Mesendoderm (in vitro differentiated cells): ENCODE results near the gene ATG7.

ENCODE experiments used
- DNase-seq: peaks from one replicate; pipeline ENCODE4 v3.0.0; 2013
- H2AK5ac ChIP-seq: 2 replicates; pipeline ENCODE4 v1.6.1; 2013; ENCODE audit warnings: low read length, inconsistent platforms
- H2BK120ac ChIP-seq: 2 replicates; pipeline ENCODE4 v1.6.1; 2013; ENCODE audit warnings: low read depth, mild to moderate bottlenecking, low read length, moderate library complexity, mixed read lengths
- H2BK15ac ChIP-seq: replicated peaks from 2 replicates; pipeline ENCODE4 v1.6.1; 2013; ENCODE audit warnings: low read depth, mild to moderate bottlenecking, moderate library complexity
- H2BK5ac ChIP-seq: 2 replicates; pipeline ENCODE4 v1.6.1; 2013; ENCODE audit warnings: low read length, inconsistent platforms
- H3K18ac ChIP-seq: 2 replicates; pipeline ENCODE4 v1.6.1; 2013; ENCODE audit warnings: mild to moderate bottlenecking, low read length, mixed read lengths
- H3K23ac ChIP-seq: one replicate; pipeline ENCODE4 v1.6.1; 2013; ENCODE audit warnings: low read length
- H3K27ac ChIP-seq: 2 replicates; pipeline ENCODE4 v1.5.1; 2013; ENCODE audit warnings: low read depth, mild to moderate bottlenecking, inconsistent platforms, low read length, moderate library complexity
- H3K27me3 ChIP-seq: 2 replicates; pipeline ENCODE4 v1.6.1; 2013; ENCODE audit warnings: low read length, control low read depth, mild to moderate bottlenecking, inconsistent platforms; ENCODE audit not compliant: insufficient read depth, poor library complexity
- H3K36me3 ChIP-seq: 2 replicates; pipeline ENCODE4 v1.6.1; 2013; ENCODE audit warnings: low read length, inconsistent platforms; ENCODE audit not compliant: control insufficient read depth, insufficient read depth
- H3K4ac ChIP-seq: one replicate; pipeline ENCODE4 v1.6.1; 2013; ENCODE audit warnings: low read depth, mild to moderate bottlenecking, low read length, moderate library complexity
- H3K4me1 ChIP-seq: 2 replicates; pipeline ENCODE4 v1.6.1; 2013; ENCODE audit warnings: low read depth, low read length, inconsistent platforms; ENCODE audit not compliant: control insufficient read depth
- H3K4me2 ChIP-seq: 2 replicates; pipeline ENCODE4 v1.6.1; 2013; ENCODE audit warnings: low read length
- H3K4me3 ChIP-seq: 2 replicates; pipeline ENCODE4 v1.5.1; 2013; ENCODE audit warnings: mild to moderate bottlenecking, low read length
- H3K56ac ChIP-seq: one replicate; pipeline ENCODE4 v1.6.1; 2013; ENCODE audit warnings: low read length
- H3K79me1 ChIP-seq: 2 replicates; pipeline ENCODE4 v1.6.1; 2013; ENCODE audit warnings: low read length, inconsistent platforms
- H3K79me2 ChIP-seq: 2 replicates; pipeline ENCODE4 v1.6.1; 2013; ENCODE audit warnings: mild to moderate bottlenecking, low read length; ENCODE audit not compliant: control insufficient read depth, insufficient read depth
- H3K9ac ChIP-seq: 2 replicates; pipeline ENCODE4 v1.6.1; 2013; ENCODE audit warnings: low read length, inconsistent platforms
- H4K5ac ChIP-seq: one replicate; pipeline ENCODE4 v1.6.1; 2013; ENCODE audit warnings: low read length
- H4K8ac ChIP-seq: one replicate; pipeline ENCODE4 v1.6.1; 2013; ENCODE audit warnings: low read depth, mild to moderate bottlenecking, control low read depth, low read length, moderate library complexity
- WGBS: extraction: QIAGEN DNeasy Blood & Tissue Kit; methylation state at CpG from one replicate; pipeline ENCODE4 v1.1.7; 2013; ENCODE audit warnings: low lambda C conversion rate, missing lambda C conversion rate; ENCODE audit not compliant: insufficient coverage; ENCODE audit errors: extremely low coverage; 5-methylcytosine and 5-hydroxymethylcytosine counted together

The ATG7 gene

GRCh38 chr3:11549580-11550140 is 277.5 kb downstream of the ATG7 start:
- H4K5ac ChIP-seq: no peak overlapping the region
- DNase-seq: no peak
- H3K4me3 ChIP-seq: no peak overlapping the region
- no peak overlapping the region for H4K8ac ChIP-seq
- H3K4me1 ChIP-seq: no peaks in the 10 kb centered on the region
- no CpG with 5 or more reads among the region's 9 CpGs for WGBS
- no peak overlapping the region for H3K4ac ChIP-seq
- H3K27me3 ChIP-seq: no peaks in the 10 kb centered on the region
- H2BK120ac ChIP-seq: no peak overlapping the region
- no peak overlapping the region for H3K23ac ChIP-seq
- H2BK15ac ChIP-seq: no peak overlapping the region
- H3K27ac ChIP-seq: no peak overlapping the region
- no peak overlapping the region for H3K4me2 ChIP-seq
- no peak overlapping the region for H2AK5ac ChIP-seq
- H3K79me1 ChIP-seq: no peaks in the 10 kb centered on the region
- no peak overlapping the region for H3K56ac ChIP-seq
- no peak overlapping the region for H2BK5ac ChIP-seq
- H3K18ac ChIP-seq: no peak overlapping the region
- no peaks in the 10 kb centered on the region for H3K36me3 ChIP-seq
- no peaks in the 10 kb centered on the region for H3K79me2 ChIP-seq
- no peak overlapping the region for H3K9ac ChIP-seq

GRCh38 chr3:11551036-11551435 is 278.8 kb downstream of the ATG7 start:
- Histone ChIP-seq H3K4me1 (no peaks in the 10 kb centered on the region), H3K56ac (no peak overlapping the region), H3K36me3 (no peaks in the 10 kb centered on the region), H3K79me2 (no peaks in the 10 kb centered on the region), H2BK120ac (no peak overlapping the region), H3K4ac (no peak overlapping the region), H2BK15ac (no peak overlapping the region), H4K8ac (no peak overlapping the region), H4K5ac (no peak overlapping the region), H3K79me1 (no peaks in the 10 kb centered on the region), H3K9ac (no peak overlapping the region), H3K18ac (no peak overlapping the region), H2AK5ac (no peak overlapping the region), H2BK5ac (no peak overlapping the region), H3K4me2 (no peak overlapping the region), H3K27ac (no peak overlapping the region), H3K27me3 (no peaks in the 10 kb centered on the region), H3K4me3 (no peak overlapping the region), H3K23ac (no peak overlapping the region)
- no CpG with 5 or more reads among the region's 17 CpGs for WGBS
- no peak for DNase-seq

- Histone ChIP-seq H2AK5ac (no peak overlapping the region), H3K27me3 (no peaks in the 10 kb centered on the region), H3K4ac (no peak overlapping the region), H2BK120ac (no peak overlapping the region), H3K36me3 (no peaks in the 10 kb centered on the region), H2BK15ac (no peak overlapping the region), H2BK5ac (no peak overlapping the region), H3K79me2 (no peaks in the 10 kb centered on the region), H3K27ac (no peak overlapping the region), H3K9ac (no peak overlapping the region), H3K23ac (no peak overlapping the region), H3K79me1 (peaks cover 1% of the 10 kb centered on the region), H3K4me1 (no peaks in the 10 kb centered on the region), H4K8ac (no peak overlapping the region), H4K5ac (no peak overlapping the region), H3K4me3 (no peak overlapping the region), H3K56ac (no peak overlapping the region), H3K4me2 (no peak overlapping the region), H3K18ac (no peak overlapping the region)
- no peak for DNase-seq
- no CpG with 5 or more reads among the region's 16 CpGs for WGBS
These were observed 280.4 kb downstream of the ATG7 start for GRCh38 chr3:11552289-11553264.

GRCh38 chr3:11553436-11554235 is 281.4 kb downstream of the ATG7 start:
- Histone ChIP-seq H3K27me3 (no peaks in the 10 kb centered on the region), H3K4me2 (no peak overlapping the region), H3K4me1 (no peaks in the 10 kb centered on the region), H2AK5ac (no peak overlapping the region), H4K5ac (no peak overlapping the region), H3K4ac (no peak overlapping the region), H4K8ac (no peak overlapping the region), H2BK5ac (no peak overlapping the region), H3K56ac (no peak overlapping the region), H3K79me1 (peaks cover 3% of the 10 kb centered on the region), H3K9ac (no peak overlapping the region), H3K23ac (no peak overlapping the region), H3K4me3 (no peak overlapping the region), H3K27ac (no peak overlapping the region), H2BK120ac (no peak overlapping the region), H3K36me3 (peaks cover 2% of the 10 kb centered on the region), H2BK15ac (no peak overlapping the region), H3K79me2 (no peaks in the 10 kb centered on the region), H3K18ac (no peak overlapping the region)
- no CpG with 5 or more reads among the region's 17 CpGs for WGBS
- DNase-seq: no peak

GRCh38 chr3:11554236-11554610 is 282.0 kb downstream of the ATG7 start:
- H3K27me3 ChIP-seq: no peaks in the 10 kb centered on the region
- no CpG with 5 or more reads among the region's 3 CpGs for WGBS
- no peaks in the 10 kb centered on the region for H3K4me1 ChIP-seq

More at GRCh38 chr3:11554236-11554610, 282.0 kb downstream of the ATG7 start:
- no peaks in the 10 kb centered on the region for H3K79me2 ChIP-seq
- H4K8ac ChIP-seq: no peak overlapping the region
- no peak overlapping the region for H2AK5ac ChIP-seq
- H3K4me2 ChIP-seq: no peak overlapping the region
- H3K4me3 ChIP-seq: no peak overlapping the region
- H3K23ac ChIP-seq: no peak overlapping the region
- no peak overlapping the region for H3K27ac ChIP-seq
- DNase-seq: no peak
- H2BK15ac ChIP-seq: no peak overlapping the region
- no peak overlapping the region for H3K9ac ChIP-seq
- peaks cover 2% of the 10 kb centered on the region for H3K36me3 ChIP-seq
- H3K4ac ChIP-seq: no peak overlapping the region
- H3K56ac ChIP-seq: no peak overlapping the region
- H2BK120ac ChIP-seq: no peak overlapping the region
- H3K18ac ChIP-seq: no peak overlapping the region
- H4K5ac ChIP-seq: no peak overlapping the region
- peaks cover 3% of the 10 kb centered on the region for H3K79me1 ChIP-seq
- H2BK5ac ChIP-seq: no peak overlapping the region
